Activated CD4-positive, alpha-beta T cell treated with anti-CD3 and anti-CD28 coated beads, Interleukin-10, Interleukin-2, amounts not matched to agents 100 ng/mL and 50 ng/mL, durations not matched to agents 16 hours and 8 hours (primary cell): ENCODE results near the gene GABBR2.
"Not testable (repeated sequence)": the region's sequence is repeated elsewhere in the genome, so short reads cannot be mapped to it uniquely, and the experiment has no call there.

Source experiments
- DNase-seq: peaks from one replicate; pipeline ENCODE4 v3.0.0-alpha.2; 2020

GABBR2 gene

GRCh38 chr9:98465799-98466198, 242.9 kb downstream of the GABBR2 start:
- DNase-seq: no peak

GRCh38 chr9:98464156-98464690, 244.5 kb downstream of the GABBR2 start:
- not testable (repeated sequence) for DNase-seq

- no peak for DNase-seq
Observed at GRCh38 chr9:98462310-98462709, 246.4 kb downstream of the GABBR2 start.

- DNase-seq: no peak
Observed at GRCh38 chr9:98460704-98461103, 248.0 kb downstream of the GABBR2 start.

GRCh38 chr9:98457726-98458370, 250.9 kb downstream of the GABBR2 start:
- no peak for DNase-seq

GRCh38 chr9:98456156-98456613, 252.6 kb downstream of the GABBR2 start:
- DNase-seq: no peak

GRCh38 chr9:98455256-98456155, 253.2 kb downstream of the GABBR2 start:
- no peak for DNase-seq

- no peak for DNase-seq
Observed at GRCh38 chr9:98453589-98454311, 255.0 kb downstream of the GABBR2 start.

- DNase-seq: no peak
Observed at GRCh38 chr9:98451576-98451975, 257.2 kb downstream of the GABBR2 start.

- DNase-seq: no peak
Observed at GRCh38 chr9:98450496-98450895, 258.2 kb downstream of the GABBR2 start.

GRCh38 chr9:98449871-98450270, 258.9 kb downstream of the GABBR2 start:
- DNase-seq: no peak

GRCh38 chr9:98445576-98445975, 263.2 kb downstream of the GABBR2 start:
- DNase-seq: no peak

GRCh38 chr9:98444601-98445000, 264.1 kb downstream of the GABBR2 start:
- no peak for DNase-seq

- DNase-seq: no peak
Observed at GRCh38 chr9:98442541-98442940, 266.2 kb downstream of the GABBR2 start.

- DNase-seq: no peak
Observed at GRCh38 chr9:98442114-98442513, 266.6 kb downstream of the GABBR2 start.

GRCh38 chr9:98438666-98439065, 270.1 kb downstream of the GABBR2 start:
- no peak for DNase-seq

GRCh38 chr9:98437458-98438034, 271.2 kb downstream of the GABBR2 start:
- no peak for DNase-seq

GRCh38 chr9:98432960-98433359, 275.8 kb downstream of the GABBR2 start:
- no peak for DNase-seq

GRCh38 chr9:98432134-98432533, 276.6 kb downstream of the GABBR2 start:
- DNase-seq: no peak

- no peak for DNase-seq
Observed at GRCh38 chr9:98430535-98431292, 278.0 kb downstream of the GABBR2 start.

- DNase-seq: no peak
Observed at GRCh38 chr9:98429613-98430012, 279.1 kb downstream of the GABBR2 start.

GRCh38 chr9:98428454-98428853, 280.3 kb downstream of the GABBR2 start:
- no peak for DNase-seq
